Right atrium auricular region (tissue), 2 donors: ENCODE results near the gene MEAF6. TPM values are rescaled to one million over a fixed set of nuclear protein-coding genes. Genes with fewer than 3 reads are reported as not detected.

Source experiments
- DNase-seq: peaks from one replicate; pipeline ENCODE4 v3.0.0-alpha.2; 2019; ENCODE audit warnings: low spot score
- H3K27ac ChIP-seq, 2 donors: fragments of 200-600 bp; sonication (generic); 1 replicate in 1 of 2; 2 replicates in 1 of 2; pipeline ENCODE4 v1.5.1; 2016 to 2019
- H3K27me3 ChIP-seq, 2 donors: fragments of 200-600 bp; sonication (generic); one replicate each; pipeline versions ENCODE4 v1.5.1 to v1.6.0; 2017 to 2019
- H3K36me3 ChIP-seq: fragments of 200-600 bp; sonication (generic); one replicate; pipeline ENCODE4 v1.5.1; 2016
- H3K4me1 ChIP-seq, 2 donors: fragments of 200-600 bp; sonication (generic); one replicate each; pipeline versions ENCODE4 v1.5.1 to v1.6.0; 2017 to 2019
- H3K4me3 ChIP-seq, 2 donors: fragments of 200-600 bp; sonication (generic); 1 replicate in 1 of 2; 2 replicates in 1 of 2; pipeline ENCODE4 v1.5.1; 2017 to 2019; ENCODE audit warnings: mild to moderate bottlenecking in 1 of 2, moderate library complexity in 1 of 2
- H3K9me3 ChIP-seq, 2 donors: fragments of 200-600 bp; sonication (generic); one replicate each; pipeline ENCODE4 v1.5.1; 2019
- total RNA-seq, 2 donors: library from RNA; depleted of rRNA; stranded (reverse); fragments of >200 nt; gene quantifications; one replicate each; pipeline ENCODE4 v1.1.0, GENCODE V29; 2016
- TF ChIP-seq, protein P1 (sequence below), 2 donors: fragments of 200-600 bp; sonication (generic); IDR thresholded peaks; one replicate each; pipeline ENCODE4 v1.5.1; 2019; ENCODE audit warnings: antibody characterized with exemption in 2 of 2

MEAF6 gene
- total RNA-seq, 2 donors from 2014 or later, result 50.4 to 61.0 TPM

DNA sequence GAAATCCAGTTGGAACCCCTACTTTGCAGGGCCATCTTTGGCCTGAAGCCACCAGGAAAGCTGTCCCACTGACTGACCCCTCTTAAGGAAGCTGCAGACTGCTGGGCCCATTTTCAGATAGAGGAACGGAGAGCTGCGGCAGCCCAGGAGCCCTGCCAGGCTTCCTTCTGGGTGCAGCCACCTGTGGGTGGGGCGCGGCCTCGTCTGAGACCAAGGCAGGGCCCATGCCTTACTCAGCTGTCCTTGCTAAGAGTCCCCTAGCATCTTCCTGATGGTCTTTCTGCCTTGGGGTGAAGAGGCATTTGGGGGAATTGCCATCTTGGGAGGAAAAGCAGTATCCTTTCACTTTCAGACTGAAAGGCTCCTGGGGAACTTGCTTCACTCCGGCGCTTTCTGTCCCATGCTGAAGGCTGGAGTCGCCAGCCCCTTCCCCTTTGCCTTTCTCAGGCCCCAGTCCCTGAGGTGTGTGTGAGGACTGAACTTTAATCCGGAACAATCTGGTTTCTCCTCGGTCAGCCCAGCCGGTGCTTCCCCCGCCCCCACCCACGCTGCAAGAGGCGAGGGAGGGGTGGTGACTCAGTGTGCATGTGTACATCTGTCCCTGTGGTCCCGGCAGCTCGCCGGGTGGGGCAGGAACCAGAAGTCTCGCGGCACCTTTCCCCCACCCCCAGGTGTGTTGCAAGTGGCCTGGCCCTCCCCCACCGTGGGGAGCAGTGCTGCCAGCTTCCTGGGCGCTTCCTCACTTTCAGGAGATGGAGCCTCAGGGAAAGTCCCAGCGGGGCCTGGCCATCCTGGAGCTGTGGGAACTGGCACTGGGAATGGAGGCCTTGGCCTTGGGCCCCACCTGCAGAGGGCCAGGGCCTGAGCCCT lies 35.1 kb downstream of the MEAF6 start:
- Histone ChIP-seq H3K9me3 (no peaks in the 10 kb centered on the region), H3K36me3 (peaks cover 69% of the 10 kb centered on the region), H3K4me3 (peak overlapping the region; percentile 22 to 35), H3K4me1 (peaks cover 0 to 60% of the 10 kb centered on the region in 2 donors), H3K27ac (peak overlapping the region; percentile 94 to 97), H3K27me3 (no peaks in the 10 kb centered on the region)
- DNase-seq, result peak; percentile 96
- TF ChIP-seq, protein P1, sequence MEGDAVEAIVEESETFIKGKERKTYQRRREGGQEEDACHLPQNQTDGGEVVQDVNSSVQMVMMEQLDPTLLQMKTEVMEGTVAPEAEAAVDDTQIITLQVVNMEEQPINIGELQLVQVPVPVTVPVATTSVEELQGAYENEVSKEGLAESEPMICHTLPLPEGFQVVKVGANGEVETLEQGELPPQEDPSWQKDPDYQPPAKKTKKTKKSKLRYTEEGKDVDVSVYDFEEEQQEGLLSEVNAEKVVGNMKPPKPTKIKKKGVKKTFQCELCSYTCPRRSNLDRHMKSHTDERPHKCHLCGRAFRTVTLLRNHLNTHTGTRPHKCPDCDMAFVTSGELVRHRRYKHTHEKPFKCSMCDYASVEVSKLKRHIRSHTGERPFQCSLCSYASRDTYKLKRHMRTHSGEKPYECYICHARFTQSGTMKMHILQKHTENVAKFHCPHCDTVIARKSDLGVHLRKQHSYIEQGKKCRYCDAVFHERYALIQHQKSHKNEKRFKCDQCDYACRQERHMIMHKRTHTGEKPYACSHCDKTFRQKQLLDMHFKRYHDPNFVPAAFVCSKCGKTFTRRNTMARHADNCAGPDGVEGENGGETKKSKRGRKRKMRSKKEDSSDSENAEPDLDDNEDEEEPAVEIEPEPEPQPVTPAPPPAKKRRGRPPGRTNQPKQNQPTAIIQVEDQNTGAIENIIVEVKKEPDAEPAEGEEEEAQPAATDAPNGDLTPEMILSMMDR (IDR thresholded peaks at IDR 0.05), result no peak

- DNase-seq, result peak; percentile 54
Measured at GRCh38 chr1:37478890-37479254, 35.7 kb downstream of the MEAF6 start.

DNA sequence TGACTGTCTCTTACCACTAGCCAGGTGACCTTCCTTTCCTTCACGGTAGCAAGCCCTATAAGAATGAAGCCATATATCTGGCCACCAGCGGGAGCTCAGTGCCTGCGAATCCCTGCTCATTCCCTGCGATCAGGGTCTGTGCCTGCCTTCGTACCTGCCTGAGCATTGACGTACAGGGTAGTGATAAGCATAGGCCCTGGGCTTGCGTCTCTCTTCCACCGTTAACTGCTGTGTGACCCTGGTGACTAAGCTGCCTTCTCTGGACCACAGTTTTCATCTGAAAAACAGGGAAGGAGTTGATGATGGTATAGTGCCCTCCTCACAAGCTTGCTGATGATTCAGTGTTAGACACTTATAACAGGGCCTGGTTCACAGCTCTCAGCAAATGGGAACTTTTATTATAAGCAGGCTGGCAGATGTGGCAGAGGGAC lies 36.1 kb downstream of the MEAF6 start:
- H3K9me3 ChIP-seq, result no peaks in the 10 kb centered on the region
- TF ChIP-seq, protein P1 (IDR thresholded peaks at IDR 0.05), result no peak
- peak overlapping the region; percentile 94 to 97 for H3K27ac ChIP-seq
- H3K36me3 ChIP-seq, result peaks cover 60% of the 10 kb centered on the region
- DNase-seq, result peak; percentile 52
- peak overlapping the region; percentile 8 to 35 for H3K4me3 ChIP-seq
- H3K27me3 ChIP-seq, result no peaks in the 10 kb centered on the region
- H3K4me1 ChIP-seq, result peaks cover 0 to 63% of the 10 kb centered on the region in 2 donors

More at GRCh38 chr1:37478890-37479254, 35.7 kb downstream of the MEAF6 start:
- no peaks in the 10 kb centered on the region for H3K27me3 ChIP-seq
- H3K4me1 ChIP-seq, result peaks cover 0 to 59% of the 10 kb centered on the region in 2 donors
- peak overlapping the region; percentile 8 to 35 for H3K4me3 ChIP-seq
- H3K9me3 ChIP-seq, result no peaks in the 10 kb centered on the region
- peaks cover 64% of the 10 kb centered on the region for H3K36me3 ChIP-seq
- peak overlapping the region; percentile 94 to 97 for H3K27ac ChIP-seq
- TF ChIP-seq, protein P1 (IDR thresholded peaks at IDR 0.05), result no peak

- H3K9me3 ChIP-seq, result no peaks in the 10 kb centered on the region
- TF ChIP-seq, protein P1 (IDR thresholded peaks at IDR 0.05), result no peak
- H3K36me3 ChIP-seq, result peaks cover 55% of the 10 kb centered on the region
- H3K4me3 ChIP-seq, result peak overlapping the region in 1 of 2 donors; percentile 96
- H3K4me1 ChIP-seq, result peaks cover 0 to 68% of the 10 kb centered on the region in 2 donors
- DNase-seq, result peak; percentile 57
- H3K27ac ChIP-seq, result peak overlapping the region; percentile 94 to 97
- no peaks in the 10 kb centered on the region for H3K27me3 ChIP-seq
Measured at GRCh38 chr1:37477946-37478345, 36.6 kb downstream of the MEAF6 start.

GRCh38 chr1:37477198-37477931 lies 37.2 kb downstream of the MEAF6 start:
- TF ChIP-seq, protein P1 (IDR thresholded peaks at IDR 0.05), result no peak
- Histone ChIP-seq H3K27me3 (no peaks in the 10 kb centered on the region), H3K36me3 (peaks cover 49% of the 10 kb centered on the region), H3K4me3 (peak overlapping the region; percentile 89 to 96), H3K4me1 (peaks cover 0 to 72% of the 10 kb centered on the region in 2 donors), H3K9me3 (no peaks in the 10 kb centered on the region), H3K27ac (peak overlapping the region; percentile 94 to 97)
- peak; percentile 59 for DNase-seq
